ENCODE data around the gene PLCB2.

GRCh38 chr15:40302981-40303380, 4.8 kb downstream of the PLCB2 start:
- TF ChIP-seq MZF1 (tag by site-specific recombination; IDR thresholded peaks at IDR 0.05; ENCODE audit: borderline replicate concordance) (no peak), ZNF274 (IDR thresholded peaks at IDR 0.05; ENCODE audit: low read length) (no peak), ZNF274 (tag by site-specific recombination; IDR thresholded peaks at IDR 0.05; ENCODE audit: borderline replicate concordance) (no peak), GFI1B (tag by site-specific recombination; IDR thresholded peaks at IDR 0.05) (no peak), ZNF510 (tag by site-specific recombination; IDR thresholded peaks at IDR 0.05; ENCODE audit: insufficient replicate concordance) (no peak), CTCF (tag by site-specific recombination; IDR thresholded peaks at IDR 0.05) (no peak), ZNF248 (tag by site-specific recombination; IDR thresholded peaks at IDR 0.05) (no peak), FEZF1 (tag by site-specific recombination; IDR thresholded peaks at IDR 0.05) (no peak), ZNF391 (tag by site-specific recombination; IDR thresholded peaks at IDR 0.05; ENCODE audit: borderline replicate concordance, low read depth) (no peak), TRIM28 (IDR thresholded peaks at IDR 0.05; ENCODE audit: borderline replicate concordance, low read length) (no peak), ZNF146 (tag by site-specific recombination; IDR thresholded peaks at IDR 0.05) (no peak)
